ENCODE data around the gene SARDH.

Gene SARDH

GRCh38 chr9:133715866-133716563 lies 22.1 kb downstream of the SARDH start:
- FAIRE-seq (peak; percentile 64), DNase-seq (ENCODE audit: insufficient read length, low spot score) (peak; percentile 28)

- peak; percentile 33 for DNase-seq (ENCODE audit: insufficient read length, low spot score)
- no peak for FAIRE-seq
Measured at GRCh38 chr9:133715295-133715865, 22.8 kb downstream of the SARDH start.

- FAIRE-seq (no peak), DNase-seq (ENCODE audit: insufficient read length, low spot score) (peak; percentile 76)
Measured at GRCh38 chr9:133714606-133715294, 23.4 kb downstream of the SARDH start.

- DNase-seq (ENCODE audit: insufficient read length, low spot score), result no peak
Measured at GRCh38 chr9:133713960-133714495, 24.1 kb downstream of the SARDH start.

GRCh38 chr9:133713150-133713959 lies 24.8 kb downstream of the SARDH start:
- FAIRE-seq (no peak), DNase-seq (ENCODE audit: insufficient read length, low spot score) (no peak)

More at GRCh38 chr9:133713960-133714495, 24.1 kb downstream of the SARDH start:
- no peak for FAIRE-seq

GRCh38 chr9:133712221-133713100 lies 25.7 kb downstream of the SARDH start:
- DNase-seq (ENCODE audit: insufficient read length, low spot score) (no peak), FAIRE-seq (no peak)

GRCh38 chr9:133711428-133712220 lies 26.5 kb downstream of the SARDH start:
- FAIRE-seq, result no peak
- peak; percentile 60 for DNase-seq (ENCODE audit: insufficient read length, low spot score)

- FAIRE-seq, result no peak
- DNase-seq (ENCODE audit: insufficient read length, low spot score), result no peak
Measured at GRCh38 chr9:133710661-133711427, 27.3 kb downstream of the SARDH start.

GRCh38 chr9:133709691-133710571 lies 28.2 kb downstream of the SARDH start:
- no peak for DNase-seq (ENCODE audit: insufficient read length, low spot score)
- no peak for FAIRE-seq

- no peak for FAIRE-seq
- no peak for DNase-seq (ENCODE audit: insufficient read length, low spot score)
Measured at GRCh38 chr9:133709015-133709611, 29.0 kb downstream of the SARDH start.

GRCh38 chr9:133708246-133709014 lies 29.7 kb downstream of the SARDH start:
- DNase-seq (ENCODE audit: insufficient read length, low spot score), result no peak
- no peak for FAIRE-seq

GRCh38 chr9:133707763-133708245 lies 30.3 kb downstream of the SARDH start:
- FAIRE-seq (no peak), DNase-seq (ENCODE audit: insufficient read length, low spot score) (no peak)

- DNase-seq (ENCODE audit: insufficient read length, low spot score) (no peak), FAIRE-seq (no peak)
Measured at GRCh38 chr9:133707065-133707762, 30.9 kb downstream of the SARDH start.

- DNase-seq (ENCODE audit: insufficient read length, low spot score) (no peak), FAIRE-seq (no peak)
Measured at GRCh38 chr9:133706307-133707050, 31.7 kb downstream of the SARDH start.

- FAIRE-seq (no peak), DNase-seq (ENCODE audit: insufficient read length, low spot score) (no peak)
Measured at GRCh38 chr9:133705576-133705975, 32.6 kb downstream of the SARDH start.

Data from HTR-8/SVneo (cell line).